Heart left ventricle (tissue), 13 donors: ENCODE data around the gene SEZ6L.

Experiments
- POLR2A ChIP-seq, 2 donors: fragments of 450-650 bp; IDR thresholded peaks; one replicate each; pipeline ENCODE4 v1.6.1; 2017; ENCODE audit warnings: antibody characterized with exemption in 2 of 2, mild to moderate bottlenecking in 2 of 2, moderate library complexity in 2 of 2
- TF ChIP-seq, protein P1 (sequence below), 12 donors: fragments of 200-600 bp; sonication (generic) in 4 of 12; IDR thresholded peaks; one replicate each; pipeline versions ENCODE4 v1.5.0 to v1.8.0; 2018 to 2022; ENCODE audit warnings: antibody characterized with exemption in 12 of 12, mild to moderate bottlenecking in 5 of 12
- donor health status: ischemic (EF 13 %, LVEDD 7.1; RV severe dilation, severe dysfunction).
- donor health status: DM: no; HTN: yes; CAD: no.
- donor health status: DM: no; HTN: no; CAD: no.
- donor health status: ischemic (EF 25% LVEDD 6.9; RV normal size, moderate dysfunction).
- donor health status: ischemic (EF 25% LVEDD 5.7; RV mildly dilated, moderate dysfunction).
- donor health status: ischemic (EF 35%, LVEDD 5.7; RV mildly dilated, moderate dysfunction).
- donor health status: nonischemic (EF 11% LVEDD 7.7; RV severe dilation, severe dysfunction).
- donor health status: DM: yes; HTN: yes; CAD: no.
- donor health status: PGD.
- donor health status: ischemic (EF 29% LVEDD 5.4; RV normal size, mild dysfunction).
- donor health status: nonischemic (EF 23%, LVEDD 6.1; RV moderate dilation, normal function).

DNA sequence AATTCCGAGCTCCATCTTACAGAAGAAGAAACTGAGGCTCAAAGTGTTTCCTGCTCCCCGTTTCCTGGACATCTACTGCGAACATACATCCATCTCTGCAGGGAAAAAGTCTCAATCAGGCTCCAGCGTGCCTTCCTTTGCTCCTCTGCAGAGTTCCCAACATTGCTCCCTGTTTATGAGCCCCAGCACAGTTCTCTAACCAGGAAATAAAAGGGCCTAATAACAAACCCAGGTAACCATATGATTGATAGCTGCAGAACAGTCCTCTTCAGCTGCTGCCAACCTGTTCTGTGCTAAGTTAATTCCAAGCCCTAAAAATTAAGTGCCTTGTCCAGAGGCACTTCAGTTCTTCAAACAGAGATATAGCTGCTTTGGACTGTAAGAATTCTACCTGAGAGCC lies 154.9 kb downstream of the SEZ6L start:
- TF ChIP-seq, protein P1, sequence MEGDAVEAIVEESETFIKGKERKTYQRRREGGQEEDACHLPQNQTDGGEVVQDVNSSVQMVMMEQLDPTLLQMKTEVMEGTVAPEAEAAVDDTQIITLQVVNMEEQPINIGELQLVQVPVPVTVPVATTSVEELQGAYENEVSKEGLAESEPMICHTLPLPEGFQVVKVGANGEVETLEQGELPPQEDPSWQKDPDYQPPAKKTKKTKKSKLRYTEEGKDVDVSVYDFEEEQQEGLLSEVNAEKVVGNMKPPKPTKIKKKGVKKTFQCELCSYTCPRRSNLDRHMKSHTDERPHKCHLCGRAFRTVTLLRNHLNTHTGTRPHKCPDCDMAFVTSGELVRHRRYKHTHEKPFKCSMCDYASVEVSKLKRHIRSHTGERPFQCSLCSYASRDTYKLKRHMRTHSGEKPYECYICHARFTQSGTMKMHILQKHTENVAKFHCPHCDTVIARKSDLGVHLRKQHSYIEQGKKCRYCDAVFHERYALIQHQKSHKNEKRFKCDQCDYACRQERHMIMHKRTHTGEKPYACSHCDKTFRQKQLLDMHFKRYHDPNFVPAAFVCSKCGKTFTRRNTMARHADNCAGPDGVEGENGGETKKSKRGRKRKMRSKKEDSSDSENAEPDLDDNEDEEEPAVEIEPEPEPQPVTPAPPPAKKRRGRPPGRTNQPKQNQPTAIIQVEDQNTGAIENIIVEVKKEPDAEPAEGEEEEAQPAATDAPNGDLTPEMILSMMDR (IDR thresholded peaks at IDR 0.05), result no peak
- TF ChIP-seq POLR2A (IDR thresholded peaks at IDR 0.05), result no peak
